ENCODE results near the gene E4F1.

E4F1 gene

DNA sequence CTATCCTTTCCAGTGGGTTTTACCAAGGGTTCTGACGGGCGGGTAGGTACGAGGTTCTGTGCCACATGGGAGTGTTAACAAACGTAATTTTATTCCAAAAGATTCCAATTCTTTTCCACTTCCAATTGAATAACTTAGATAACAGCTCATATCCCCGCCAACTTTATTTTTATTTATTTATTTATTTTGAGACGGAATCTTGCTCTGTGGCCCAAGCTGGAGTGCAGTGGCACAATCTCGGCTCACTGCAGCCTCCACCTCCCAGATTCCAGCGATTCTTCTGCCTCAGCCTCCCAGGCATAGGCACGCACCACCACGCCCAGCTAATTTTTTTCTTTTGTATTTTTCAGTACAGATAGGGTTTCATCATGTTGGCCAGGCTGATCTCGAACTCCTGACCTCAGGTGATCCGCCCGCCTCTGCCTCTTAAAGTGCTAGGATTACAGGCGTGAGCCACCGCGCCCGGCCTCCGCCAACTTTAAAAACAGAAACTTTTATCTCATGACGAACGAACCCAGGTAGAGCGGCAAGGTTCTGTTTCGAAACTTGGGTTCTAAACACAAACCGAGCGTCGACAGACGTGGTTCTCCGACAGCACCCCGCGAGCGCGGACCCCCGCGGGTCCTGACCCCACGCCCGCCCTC, 27.4 kb downstream of the E4F1 start:
- Histone ChIP-seq H3K79me2 (ENCODE audit: control insufficient read depth, low read length) (peaks cover 31% of the 10 kb centered on the region), H3K27me3 (ENCODE audit: control insufficient read depth, low read length) (no peaks in the 10 kb centered on the region), H3K4me1 (ENCODE audit: control insufficient read depth, low read length) (peaks cover 27% of the 10 kb centered on the region), H3K36me3 (ENCODE audit: control insufficient read depth, low read length) (peaks cover 56% of the 10 kb centered on the region), H3K27ac (ENCODE audit: low read depth, low read length) (peak overlapping the region; percentile 68), H3K4me2 (ENCODE audit: low read length) (peak overlapping the region; percentile 95), H3F3A (ENCODE audit: control insufficient read depth, insufficient read depth) (peaks cover 30% of the 10 kb centered on the region), H3K9me3 (ENCODE audit: control insufficient read depth, insufficient read depth, low read length) (no peaks in the 10 kb centered on the region), H3K4me3 (ENCODE audit: low read length) (peak overlapping the region; percentile 95), H3K9me2 (replicated peaks; ENCODE audit: control insufficient read depth, low read length) (no peaks in the 10 kb centered on the region), H4K20me1 (ENCODE audit: control insufficient read depth, insufficient read depth, low read depth, low read length) (0 out of 2 replicates have a peak, but pooled peaks cover 3% of the 10 kb centered on the region)
- TF ChIP-seq CTCF (IDR thresholded peaks at IDR 0.05; ENCODE audit: low read depth, low read length, poor library complexity, severe bottlenecking): no peak
- no peak for TF ChIP-seq EZH2phosphoT487 (IDR thresholded peaks at IDR 0.05; ENCODE audit: borderline replicate concordance, low read length)

DNA sequence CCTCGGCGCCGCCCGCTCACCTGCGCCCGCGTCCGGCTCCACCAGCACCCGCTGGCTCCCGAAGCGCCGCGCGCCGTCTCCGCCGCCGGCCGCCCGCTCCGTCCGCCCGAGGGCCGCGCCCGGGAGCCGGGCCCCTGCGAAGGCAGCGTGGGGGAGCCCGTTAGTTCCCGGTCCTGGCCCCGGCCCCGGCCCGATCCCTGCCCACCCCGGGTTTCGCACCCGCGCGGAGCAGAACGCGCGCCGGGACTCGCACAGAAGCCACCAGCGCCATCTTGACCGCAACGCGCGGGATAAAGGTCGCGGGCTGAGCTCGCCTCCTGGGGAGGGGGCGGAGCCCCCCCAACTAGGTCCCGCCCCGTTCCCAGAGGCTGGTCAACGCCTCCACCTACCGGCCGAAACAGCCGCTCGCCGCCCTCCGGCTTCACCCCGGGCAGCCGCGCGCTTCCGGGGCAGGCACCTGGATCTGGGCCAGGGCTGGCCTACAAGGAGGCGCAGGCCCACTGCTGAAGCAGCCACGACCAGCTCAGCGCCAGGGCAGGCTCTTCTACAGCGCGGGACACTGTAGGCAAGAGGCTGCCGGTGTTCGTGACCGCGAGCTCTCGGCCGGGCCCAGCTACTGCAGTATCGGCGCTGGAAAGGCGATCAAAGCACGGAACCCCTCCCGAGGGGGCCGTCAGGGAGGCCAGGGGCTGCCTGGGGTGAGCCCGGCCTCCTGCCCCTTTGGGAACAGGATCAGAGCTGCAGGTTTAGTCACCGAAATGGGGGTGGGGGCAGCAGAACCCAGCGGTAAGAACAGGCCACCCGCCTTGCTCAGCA, 28.1 kb downstream of the E4F1 start, which contains the start of gene ECI1:
Gene ECI1, minus strand, starts transcription at position 292 of the 816 bp plus-strand sequence. Its CDS starts 21 bp downstream, at position 271.
- Histone ChIP-seq H3K9me3 (ENCODE audit: control insufficient read depth, insufficient read depth, low read length) (no peaks in the 10 kb centered on the region), H4K20me1 (ENCODE audit: control insufficient read depth, insufficient read depth, low read depth, low read length) (0 out of 2 replicates have a peak, but pooled peaks cover 3% of the 10 kb centered on the region), H3K36me3 (ENCODE audit: control insufficient read depth, low read length) (peaks cover 56% of the 10 kb centered on the region), H3K9me2 (replicated peaks; ENCODE audit: control insufficient read depth, low read length) (no peaks in the 10 kb centered on the region), H3K4me3 (ENCODE audit: low read length) (peak within 1 kb of the TSS; percentile 95), H3K27ac (ENCODE audit: low read depth, low read length) (peak within 1 kb of the TSS; percentile 68), H3K4me1 (ENCODE audit: control insufficient read depth, low read length) (peaks cover 27% of the 10 kb centered on the region), H3K4me2 (ENCODE audit: low read length) (peak within 1 kb of the TSS; percentile 95), H3K79me2 (ENCODE audit: control insufficient read depth, low read length) (peaks cover 31% of the 10 kb centered on the region), H3F3A (ENCODE audit: control insufficient read depth, insufficient read depth) (peaks cover 36% of the 10 kb centered on the region), H3K27me3 (ENCODE audit: control insufficient read depth, low read length) (no peaks in the 10 kb centered on the region)
- TF ChIP-seq EZH2phosphoT487 (IDR thresholded peaks at IDR 0.05; ENCODE audit: borderline replicate concordance, low read length) (no peak), CTCF (IDR thresholded peaks at IDR 0.05; ENCODE audit: low read depth, low read length, poor library complexity, severe bottlenecking) (peak; percentile 59)

GRCh38 chr16:2252806-2253148, 29.4 kb downstream of the E4F1 start:
- Histone ChIP-seq H3K36me3 (ENCODE audit: control insufficient read depth, low read length) (peaks cover 66% of the 10 kb centered on the region), H3K9me2 (replicated peaks; ENCODE audit: control insufficient read depth, low read length) (no peaks in the 10 kb centered on the region), H3F3A (ENCODE audit: control insufficient read depth, insufficient read depth) (peaks cover 39% of the 10 kb centered on the region), H3K4me1 (ENCODE audit: control insufficient read depth, low read length) (peaks cover 27% of the 10 kb centered on the region), H3K9me3 (ENCODE audit: control insufficient read depth, insufficient read depth, low read length) (no peaks in the 10 kb centered on the region), H4K20me1 (ENCODE audit: control insufficient read depth, insufficient read depth, low read depth, low read length) (0 out of 2 replicates have a peak, but pooled peaks cover 8% of the 10 kb centered on the region), H3K4me2 (ENCODE audit: low read length) (no peak overlapping the region), H3K27me3 (ENCODE audit: control insufficient read depth, low read length) (no peaks in the 10 kb centered on the region), H3K4me3 (ENCODE audit: low read length) (no peak overlapping the region), H3K79me2 (ENCODE audit: control insufficient read depth, low read length) (peaks cover 42% of the 10 kb centered on the region), H3K27ac (ENCODE audit: low read depth, low read length) (peak overlapping the region; percentile 68)
- TF ChIP-seq EZH2phosphoT487 (IDR thresholded peaks at IDR 0.05; ENCODE audit: borderline replicate concordance, low read length) (no peak), CTCF (IDR thresholded peaks at IDR 0.05; ENCODE audit: low read depth, low read length, poor library complexity, severe bottlenecking) (no peak)
